Parathyroid adenoma (tissue), 2 donors: ENCODE data around the gene STK11IP.

Experiments used
- H2AFZ ChIP-seq: fragments of 300-600 bp; sonication (generic); one replicate; pipeline ENCODE4 v1.7.0; 2017; ENCODE audit warnings: antibody characterized with exemption, mild to moderate bottlenecking
- H3K27ac ChIP-seq: fragments of 300-600 bp; sonication (generic); one replicate; pipeline ENCODE4 v1.7.0; 2017
- H3K27me3 ChIP-seq: fragments of 300-600 bp; sonication (generic); one replicate; pipeline ENCODE4 v1.7.0; 2017; ENCODE audit warnings: low read length; ENCODE audit not compliant: control insufficient read depth, insufficient read depth
- H3K36me3 ChIP-seq: fragments of 300-600 bp; sonication (generic); one replicate; pipeline ENCODE4 v1.7.0; 2017; ENCODE audit warnings: low read length; ENCODE audit not compliant: control insufficient read depth, insufficient read depth
- H3K4me1 ChIP-seq: fragments of 300-600 bp; sonication (generic); one replicate; pipeline ENCODE4 v1.7.0; 2017; ENCODE audit warnings: control low read depth
- H3K4me2 ChIP-seq: fragments of 300-600 bp; sonication (generic); one replicate; pipeline ENCODE4 v1.7.0; 2017; ENCODE audit warnings: low read length
- H3K4me3 ChIP-seq: fragments of 300-600 bp; sonication (generic); one replicate; pipeline ENCODE4 v1.7.0; 2017; ENCODE audit warnings: low read depth, low read length
- H3K79me2 ChIP-seq: fragments of 300-600 bp; sonication (generic); one replicate; pipeline ENCODE4 v1.7.0; 2017; ENCODE audit warnings: control low read depth
- H3K9ac ChIP-seq: fragments of 300-600 bp; sonication (generic); one replicate; pipeline ENCODE4 v1.7.0; 2017; ENCODE audit warnings: mild to moderate bottlenecking
- H3K9me3 ChIP-seq: fragments of 300-600 bp; sonication (generic); one replicate; pipeline ENCODE4 v1.7.0; 2017; ENCODE audit warnings: low read length; ENCODE audit not compliant: control insufficient read depth
- TF ChIP-seq, protein P1 (sequence below): fragments of 300-600 bp; sonication (generic); IDR thresholded peaks from one replicate; pipeline ENCODE4 v1.7.0; 2017; ENCODE audit warnings: antibody characterized with exemption, mild to moderate bottlenecking
- donor health status: primary hyperparathyroidism.

Gene STK11IP

DNA sequence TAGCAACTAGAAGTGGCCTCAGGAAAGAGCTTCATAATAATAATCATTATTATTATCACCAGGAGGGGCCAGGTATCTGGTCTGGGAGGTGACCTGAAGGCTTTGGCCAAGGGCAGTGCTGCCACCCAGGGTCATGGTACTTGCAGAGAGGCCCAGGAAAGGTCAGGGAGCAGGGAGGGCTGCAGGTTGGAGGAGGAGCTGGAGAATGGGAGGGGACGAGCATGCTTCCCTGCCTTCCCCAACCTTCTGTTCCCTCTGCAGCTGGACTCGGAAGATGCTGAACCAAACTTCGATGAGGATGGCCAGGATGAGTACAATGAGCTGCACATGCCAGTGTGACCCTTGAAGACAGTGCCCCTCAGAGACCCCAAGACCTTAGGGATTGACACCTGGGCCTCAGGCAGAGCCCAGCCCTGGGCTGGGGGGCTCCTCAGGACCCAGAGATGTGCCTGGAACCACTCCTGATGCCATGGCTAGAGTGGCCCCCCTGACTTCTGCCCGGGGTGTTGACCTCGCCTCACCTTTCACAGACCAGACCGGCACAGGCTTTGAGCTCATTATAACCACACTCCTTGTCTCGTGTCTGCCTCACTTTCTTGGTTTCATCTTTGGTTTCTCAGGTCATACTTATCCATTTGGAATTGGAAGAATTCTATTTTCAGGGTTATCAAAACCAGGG, 43.9 kb downstream of the STK11IP start:
- TF ChIP-seq, protein P1, sequence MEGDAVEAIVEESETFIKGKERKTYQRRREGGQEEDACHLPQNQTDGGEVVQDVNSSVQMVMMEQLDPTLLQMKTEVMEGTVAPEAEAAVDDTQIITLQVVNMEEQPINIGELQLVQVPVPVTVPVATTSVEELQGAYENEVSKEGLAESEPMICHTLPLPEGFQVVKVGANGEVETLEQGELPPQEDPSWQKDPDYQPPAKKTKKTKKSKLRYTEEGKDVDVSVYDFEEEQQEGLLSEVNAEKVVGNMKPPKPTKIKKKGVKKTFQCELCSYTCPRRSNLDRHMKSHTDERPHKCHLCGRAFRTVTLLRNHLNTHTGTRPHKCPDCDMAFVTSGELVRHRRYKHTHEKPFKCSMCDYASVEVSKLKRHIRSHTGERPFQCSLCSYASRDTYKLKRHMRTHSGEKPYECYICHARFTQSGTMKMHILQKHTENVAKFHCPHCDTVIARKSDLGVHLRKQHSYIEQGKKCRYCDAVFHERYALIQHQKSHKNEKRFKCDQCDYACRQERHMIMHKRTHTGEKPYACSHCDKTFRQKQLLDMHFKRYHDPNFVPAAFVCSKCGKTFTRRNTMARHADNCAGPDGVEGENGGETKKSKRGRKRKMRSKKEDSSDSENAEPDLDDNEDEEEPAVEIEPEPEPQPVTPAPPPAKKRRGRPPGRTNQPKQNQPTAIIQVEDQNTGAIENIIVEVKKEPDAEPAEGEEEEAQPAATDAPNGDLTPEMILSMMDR: no peak

DNA sequence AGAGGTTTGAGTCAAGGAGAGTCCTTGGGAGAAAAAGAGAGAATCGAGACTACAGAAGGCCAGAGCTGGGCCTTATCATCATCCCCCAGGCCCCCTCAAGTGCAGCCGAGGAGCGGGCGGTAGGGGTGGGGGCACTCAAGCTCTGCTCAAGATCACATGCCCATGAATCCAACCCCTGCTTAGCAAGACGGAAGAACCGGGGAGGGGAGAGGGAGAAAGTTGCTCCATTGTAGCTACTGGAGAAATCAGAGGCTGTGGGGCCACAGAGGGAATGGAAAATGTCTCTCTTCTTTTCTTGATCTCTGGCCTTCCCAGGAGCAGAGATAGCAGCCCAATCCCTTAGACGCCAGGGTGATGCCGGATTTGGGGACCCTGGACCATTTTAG, 44.4 kb downstream of the STK11IP start:
- Histone ChIP-seq H3K4me2 (no peak overlapping the region), H3K4me1 (peaks cover 4% of the 10 kb centered on the region), H3K36me3 (no peaks in the 10 kb centered on the region), H3K27ac (no peak overlapping the region), H3K9me3 (no peaks in the 10 kb centered on the region), H3K79me2 (no peaks in the 10 kb centered on the region), H3K27me3 (no peaks in the 10 kb centered on the region), H3K9ac (no peak overlapping the region), H2AFZ (no peak overlapping the region), H3K4me3 (no peak overlapping the region)
- TF ChIP-seq, protein P1: no peak

More for the DNA sequence above, 43.9 kb downstream of the STK11IP start:
- Histone ChIP-seq H3K4me1 (peaks cover 4% of the 10 kb centered on the region), H3K27me3 (no peaks in the 10 kb centered on the region), H3K4me3 (no peak overlapping the region), H3K4me2 (no peak overlapping the region), H3K27ac (no peak overlapping the region), H3K36me3 (no peaks in the 10 kb centered on the region), H3K79me2 (no peaks in the 10 kb centered on the region), H2AFZ (no peak overlapping the region), H3K9me3 (no peaks in the 10 kb centered on the region), H3K9ac (no peak overlapping the region)

DNA sequence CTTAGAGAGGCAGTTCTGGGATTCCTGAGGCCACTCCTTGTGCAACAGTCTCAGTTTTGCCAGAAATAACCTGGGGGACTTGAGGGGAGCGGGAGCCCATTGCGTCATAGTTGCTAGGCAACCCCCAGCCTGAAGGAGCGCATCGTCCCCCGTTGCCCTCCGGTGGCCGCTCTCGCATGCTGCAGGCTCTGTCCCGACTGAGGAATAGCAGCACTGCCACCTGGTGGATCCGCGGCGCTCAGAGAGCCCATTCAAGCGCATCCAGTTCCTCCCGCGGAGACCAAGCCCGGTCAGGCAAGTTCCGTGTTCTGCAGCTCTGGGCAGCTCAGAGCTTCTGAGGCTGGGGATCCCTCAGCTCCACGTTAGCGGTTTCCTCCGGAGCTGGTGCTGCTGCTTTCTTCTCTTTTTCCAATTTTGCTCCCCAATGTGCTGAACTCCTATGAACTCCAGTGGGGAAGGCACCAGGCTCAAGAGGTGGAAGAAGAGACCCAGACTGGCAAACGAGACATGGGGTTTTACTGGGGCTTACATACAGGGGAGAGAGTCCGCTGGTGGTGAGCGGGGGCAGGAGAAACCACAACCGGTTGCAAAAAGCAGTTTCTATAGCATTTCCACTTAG, 44.9 kb downstream of the STK11IP start:
- Histone ChIP-seq H3K27me3 (no peaks in the 10 kb centered on the region), H3K4me1 (peaks cover 4% of the 10 kb centered on the region), H3K79me2 (no peaks in the 10 kb centered on the region), H3K9me3 (no peaks in the 10 kb centered on the region), H3K4me2 (no peak overlapping the region), H3K9ac (no peak overlapping the region), H2AFZ (peak overlapping the region; percentile 11), H3K27ac (no peak overlapping the region), H3K4me3 (peak overlapping the region; percentile 23), H3K36me3 (no peaks in the 10 kb centered on the region)
- TF ChIP-seq, protein P1: peak; percentile 99

DNA sequence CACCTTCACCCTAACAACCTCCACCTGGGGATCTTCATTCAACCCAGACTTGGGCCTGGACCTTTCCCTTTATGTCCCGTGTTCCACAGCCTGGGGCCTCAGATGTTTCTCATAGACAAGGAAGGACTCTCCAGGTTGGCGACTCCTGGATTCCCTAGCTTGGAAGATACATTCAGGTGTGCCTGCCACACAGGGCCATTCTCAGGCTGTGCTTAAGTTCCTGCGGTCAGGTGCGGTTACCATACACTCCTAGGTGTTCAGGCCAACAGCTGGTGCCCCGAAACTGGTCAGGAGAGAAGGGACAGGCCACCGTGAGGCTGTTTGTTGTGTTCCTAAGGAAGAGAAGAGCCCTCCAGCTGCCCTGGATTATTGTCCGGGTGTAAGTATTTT, 45.4 kb downstream of the STK11IP start:
- Histone ChIP-seq H3K9me3 (no peaks in the 10 kb centered on the region), H2AFZ (no peak overlapping the region), H3K4me3 (no peak overlapping the region), H3K4me1 (peaks cover 4% of the 10 kb centered on the region), H3K36me3 (no peaks in the 10 kb centered on the region), H3K4me2 (no peak overlapping the region), H3K79me2 (no peaks in the 10 kb centered on the region), H3K27ac (no peak overlapping the region), H3K27me3 (no peaks in the 10 kb centered on the region), H3K9ac (no peak overlapping the region)
- TF ChIP-seq, protein P1: no peak
